Limb (tissue), 2 donors: Measurements from ENCODE around the gene CXCL17.
"Not testable (repeated sequence)": the region's sequence is repeated elsewhere in the genome, so short reads cannot be mapped to it uniquely, and the experiment has no call there.

Experiments used
- DNase-seq, 2 donors: peaks; one replicate each; pipeline ENCODE4 v3.0.0-alpha.2; 2016; ENCODE audit errors: extremely low spot score in 2 of 2

The CXCL17 gene

DNA sequence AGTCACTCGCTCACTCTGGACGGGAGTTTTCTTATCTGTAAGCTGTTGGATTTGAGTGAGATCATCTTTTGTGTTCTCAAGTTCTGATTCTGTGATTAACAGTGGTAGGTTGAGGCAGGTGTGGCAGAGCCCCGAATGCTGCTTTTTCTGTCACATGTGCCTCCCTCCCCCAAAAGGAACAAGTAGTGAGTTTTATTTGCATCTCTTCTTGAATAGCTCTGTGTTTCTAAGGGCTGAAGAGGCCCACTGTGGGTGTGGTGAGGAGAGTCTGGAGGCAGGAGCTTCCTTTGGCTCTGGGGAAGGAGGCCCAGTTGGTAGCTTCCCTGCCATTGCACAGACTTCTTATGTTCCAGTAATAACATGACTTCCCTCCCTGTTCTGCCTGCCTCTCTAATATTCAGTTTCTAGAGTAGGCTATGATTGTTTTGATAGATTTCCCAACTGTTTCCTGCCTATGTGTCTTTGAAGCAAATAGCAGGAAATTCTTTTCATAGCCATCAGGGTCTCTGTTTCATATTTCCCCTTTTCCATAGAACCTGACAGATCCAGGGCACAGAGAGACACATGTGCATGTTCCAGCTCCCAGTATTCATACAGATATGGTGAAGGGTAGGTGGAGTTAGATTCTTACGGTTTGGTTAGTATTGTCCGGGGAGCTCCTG lies 23.9 kb upstream of the CXCL17 start:
- peak in 1 of 2 donors; percentile 23 for DNase-seq

DNA sequence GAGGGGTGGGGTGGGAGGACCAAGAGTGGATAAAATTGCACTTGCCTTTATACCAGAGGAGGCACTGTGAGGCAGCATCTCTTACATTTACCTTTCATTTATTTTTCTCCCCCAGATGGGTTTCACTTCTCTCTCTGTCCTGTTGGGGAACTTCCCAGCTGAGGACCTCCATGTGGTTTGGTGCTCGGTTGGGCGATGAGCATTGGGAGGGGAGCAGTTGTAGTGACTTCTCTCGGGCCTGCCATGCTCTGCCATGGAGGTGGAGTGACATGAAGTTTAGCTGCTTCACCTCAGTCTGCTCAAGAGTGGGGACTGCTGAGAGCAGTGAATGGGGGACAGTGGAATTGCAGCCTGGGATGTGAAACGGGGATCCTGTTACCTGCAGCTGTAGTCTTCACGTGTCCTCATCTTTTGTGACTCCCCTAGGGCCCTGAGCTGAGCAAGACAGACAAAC lies 23.1 kb upstream of the CXCL17 start:
- DNase-seq, result no peak

DNA sequence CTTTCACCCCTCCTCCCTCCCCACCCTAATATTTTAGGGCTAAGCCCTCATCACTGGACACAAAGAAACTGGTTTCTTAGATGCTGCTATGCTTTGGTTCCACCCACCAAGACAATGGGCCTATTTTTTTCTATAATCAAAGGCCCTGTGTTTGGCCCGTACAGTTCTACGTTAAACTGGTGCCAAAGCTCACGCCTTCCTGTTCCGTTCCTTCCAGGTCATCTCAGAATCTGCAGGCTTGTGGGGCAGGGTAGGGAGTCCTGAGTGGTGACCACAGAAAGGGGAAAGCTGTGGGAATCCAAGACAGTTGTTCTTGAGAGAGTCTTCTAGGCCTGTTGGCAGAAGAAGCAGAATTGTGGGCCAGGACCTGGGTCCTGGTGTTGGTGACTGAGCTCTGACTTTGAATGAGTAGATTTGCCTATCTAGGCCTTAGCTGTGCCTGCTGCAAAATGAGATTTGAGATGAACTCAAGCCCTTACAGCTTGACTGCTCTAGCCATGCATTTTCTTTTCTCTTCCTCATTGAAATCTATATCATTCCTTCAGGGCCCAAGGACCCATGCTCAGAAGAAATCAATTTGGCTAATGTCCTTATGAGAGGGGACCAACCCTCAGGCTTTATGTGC lies 19.1 kb upstream of the CXCL17 start:
- DNase-seq, result no peak

DNA sequence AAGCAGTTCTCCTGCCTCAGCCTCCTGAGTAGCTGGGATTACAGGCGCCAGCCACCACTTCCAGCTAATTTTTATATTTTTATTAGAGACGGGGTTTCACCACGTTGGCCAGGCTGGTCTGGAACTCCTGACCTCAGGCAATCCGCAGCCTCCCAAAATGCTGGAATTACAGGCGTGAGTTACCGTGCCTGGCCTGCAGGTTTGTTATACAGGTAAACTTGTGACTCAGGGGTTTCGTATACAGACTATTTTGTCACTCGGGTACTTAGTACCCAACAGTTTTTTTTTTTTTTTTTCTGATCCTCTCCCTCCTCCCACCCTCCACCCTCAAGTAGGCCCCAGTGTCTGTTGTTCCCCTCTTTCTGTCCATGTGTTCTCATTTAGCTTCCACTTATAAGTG lies 18.5 kb upstream of the CXCL17 start:
- not testable (repeated sequence) for DNase-seq

DNA sequence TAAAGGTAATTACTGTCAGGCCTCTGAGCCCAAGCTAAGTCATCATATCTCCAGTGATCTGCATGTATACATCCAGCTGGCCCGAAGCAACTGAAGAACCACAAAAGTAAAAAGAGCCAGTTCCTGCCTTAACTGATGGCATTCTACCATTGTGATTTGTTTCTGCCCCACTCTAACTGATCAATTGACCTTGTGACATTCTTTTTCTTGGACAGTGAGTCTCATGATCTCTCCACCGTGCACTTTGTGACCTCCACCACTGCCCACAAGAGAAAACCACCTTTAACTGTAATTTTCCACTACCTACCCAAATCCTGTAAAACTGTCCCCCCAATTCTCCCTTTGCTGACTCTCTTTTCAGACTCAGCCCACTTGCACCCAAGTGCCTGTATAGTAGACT lies 17.2 kb upstream of the CXCL17 start:
- no peak for DNase-seq

DNA sequence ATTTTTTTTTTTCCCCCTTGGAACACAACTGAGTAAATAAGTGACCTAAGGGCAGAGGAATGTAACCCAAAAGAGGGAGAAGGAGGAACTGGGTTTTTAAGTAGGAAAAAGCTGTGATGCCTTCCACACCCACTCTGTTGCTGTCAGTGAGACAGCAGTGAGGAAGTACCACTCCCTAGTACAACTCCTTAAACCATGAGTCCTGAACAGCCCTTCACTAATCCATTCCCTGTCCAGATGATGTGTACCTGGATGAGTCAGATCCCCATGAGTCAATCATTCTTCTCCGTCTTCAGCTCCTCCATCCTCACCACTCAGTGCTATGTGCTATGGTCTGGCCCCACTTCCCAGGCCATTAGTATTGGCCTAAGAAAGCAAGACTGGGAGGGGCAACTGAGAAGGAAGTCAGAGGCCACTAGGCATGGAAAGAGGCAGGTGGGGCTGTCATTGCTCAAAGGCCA lies 12.9 kb upstream of the CXCL17 start:
- DNase-seq, result no peak

DNA sequence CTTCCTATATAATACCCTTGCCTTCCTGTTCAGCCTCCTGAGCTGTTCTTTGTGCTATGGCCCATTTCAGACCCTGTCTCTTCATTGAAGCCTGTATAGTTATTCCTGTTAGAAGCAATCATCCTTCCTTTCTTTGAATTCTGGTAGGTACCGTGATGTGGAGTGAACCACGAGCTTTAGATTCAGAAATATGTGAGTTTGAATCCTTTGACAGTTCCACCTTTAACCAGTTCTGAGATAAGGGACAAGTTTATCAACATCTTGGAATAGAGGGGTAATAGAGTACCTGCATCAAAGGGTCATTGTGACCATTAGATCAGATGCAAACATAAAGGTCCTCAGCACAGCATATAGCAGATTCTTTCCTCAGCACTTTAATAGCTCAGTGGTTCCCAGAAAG lies 12.3 kb upstream of the CXCL17 start:
- no peak for DNase-seq

DNA sequence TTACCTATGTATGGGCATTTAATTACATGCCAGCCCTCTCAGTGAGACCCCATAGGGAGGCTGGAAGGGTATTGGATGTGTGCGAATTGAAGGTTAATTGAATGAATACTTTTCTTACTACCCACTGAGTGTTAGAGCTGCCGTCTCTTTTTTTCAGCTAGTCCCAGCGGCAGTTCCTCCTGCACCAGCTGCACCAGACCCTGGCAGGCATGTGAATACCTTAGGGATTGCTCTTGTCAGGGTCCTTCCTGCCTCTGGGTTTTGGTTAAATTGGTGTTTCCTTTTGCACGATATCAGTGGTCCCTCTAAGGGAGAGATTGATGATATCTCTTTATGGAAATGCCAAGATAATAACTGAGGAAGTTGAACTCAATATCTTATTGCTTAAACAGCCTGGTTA lies 9.8 kb upstream of the CXCL17 start:
- no peak for DNase-seq

DNA sequence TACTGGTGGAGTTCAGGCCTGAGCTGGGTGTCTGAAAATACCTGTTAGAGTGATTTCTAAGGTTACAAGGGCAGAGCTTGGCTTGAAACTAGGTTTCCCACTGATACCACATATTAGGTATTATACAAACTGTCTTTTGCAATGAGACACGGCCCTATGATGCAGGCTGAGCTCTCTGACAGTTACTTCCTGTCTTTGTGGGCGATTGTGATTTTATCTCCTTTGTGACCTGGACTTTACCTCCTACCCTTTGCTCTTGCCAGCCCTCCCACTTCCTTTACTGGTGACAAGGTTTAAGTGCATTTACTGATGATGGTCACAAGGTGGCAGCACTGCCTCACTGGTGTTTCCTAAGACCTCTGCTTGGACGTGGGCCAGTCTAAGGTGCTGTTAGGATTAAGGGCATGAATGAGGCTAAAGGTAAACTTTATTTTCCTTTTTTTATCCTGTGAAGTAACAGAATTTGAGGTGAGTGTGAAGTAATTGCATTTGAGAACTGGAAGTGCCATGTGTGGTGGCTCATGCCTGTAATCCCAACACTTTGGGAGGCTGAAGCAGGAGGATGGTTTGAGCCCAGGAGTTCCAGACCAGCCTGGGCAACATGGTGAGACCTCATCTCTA lies 7.7 kb upstream of the CXCL17 start:
- peak; percentile 71 to 73 for DNase-seq

DNA sequence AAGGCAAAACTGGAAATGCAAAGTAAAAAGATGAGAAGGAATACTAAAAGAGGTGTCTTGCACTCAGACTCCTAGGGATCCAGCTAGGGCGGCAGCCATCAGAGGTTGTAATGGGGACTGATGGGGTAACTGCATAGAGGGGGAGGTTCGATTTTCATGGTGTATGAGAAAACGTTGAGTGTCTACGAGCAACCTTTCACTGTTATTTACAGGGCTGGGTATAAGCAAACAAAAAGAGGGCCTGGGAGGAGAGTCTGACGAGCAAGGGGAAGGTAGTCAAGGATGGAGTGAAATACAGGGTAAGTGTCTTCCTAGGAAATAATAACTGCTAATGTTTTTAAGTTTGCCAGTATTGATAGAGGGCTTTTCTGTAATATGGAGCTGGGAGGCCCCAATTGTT lies 5.6 kb upstream of the CXCL17 start:
- DNase-seq, result not testable (repeated sequence)

DNA sequence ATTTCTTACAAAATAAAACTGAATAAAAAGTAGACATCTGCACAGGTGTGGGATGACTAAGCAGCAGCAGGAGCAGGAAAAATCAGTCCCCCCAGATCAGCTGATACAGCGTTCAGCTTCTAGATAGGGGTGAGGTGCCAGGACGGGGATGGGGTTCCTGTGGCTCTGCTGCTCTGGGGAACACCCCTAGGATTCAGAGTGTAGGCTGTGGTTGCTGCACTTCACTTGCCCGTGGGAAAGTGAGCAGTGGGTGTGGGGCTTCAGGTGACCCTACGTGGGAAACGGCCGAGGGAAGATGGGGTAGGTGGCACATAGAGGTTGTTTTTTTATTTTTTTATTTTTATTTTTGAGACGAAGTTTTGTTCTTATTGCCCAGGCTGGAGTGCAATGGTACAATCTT lies 3.2 kb upstream of the CXCL17 start:
- DNase-seq, result no peak

DNA sequence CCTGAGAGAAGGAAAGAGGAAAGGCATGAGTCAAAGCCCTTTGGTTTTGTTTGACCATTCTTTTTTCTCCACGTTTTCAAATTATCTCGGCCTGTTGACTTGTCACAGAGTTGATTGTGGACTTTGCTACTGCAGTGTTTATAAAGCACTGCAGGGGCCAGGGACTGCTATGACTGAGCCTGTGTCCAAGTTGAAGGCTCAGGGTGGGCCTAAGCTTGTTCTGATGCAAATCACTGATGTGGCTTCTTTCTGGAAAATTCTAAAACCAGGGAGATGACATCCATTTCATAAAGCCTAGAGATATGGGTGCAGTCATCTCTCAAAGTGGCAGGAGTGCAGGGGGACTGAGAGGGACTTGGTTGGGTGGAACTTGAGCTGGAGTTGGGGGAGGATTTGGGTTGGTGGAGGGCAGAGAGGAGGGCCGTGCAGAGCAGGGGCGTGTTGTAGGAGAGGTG lies 1.2 kb upstream of the CXCL17 start:
- no peak for DNase-seq

DNA sequence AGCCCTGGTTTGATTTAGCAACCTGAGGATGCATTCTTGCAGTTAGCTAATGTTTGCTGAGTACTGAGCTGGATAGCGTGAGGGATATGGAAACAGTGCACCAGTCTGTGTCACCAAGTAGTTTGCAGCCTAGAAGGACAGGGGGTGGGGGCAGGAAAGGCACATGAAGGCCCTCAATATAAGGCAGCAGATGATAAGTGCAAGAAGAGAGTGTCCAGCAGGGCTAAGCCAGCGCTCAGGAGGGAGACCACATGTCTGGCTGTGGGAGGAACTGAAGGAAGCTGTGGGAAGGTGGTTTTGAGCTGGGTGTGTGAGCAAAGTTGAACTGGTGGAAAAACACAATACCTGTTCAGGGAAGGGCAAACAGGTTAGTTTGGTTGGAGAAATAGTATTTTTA lies 1.7 kb downstream of the CXCL17 start:
- DNase-seq, result no peak

DNA sequence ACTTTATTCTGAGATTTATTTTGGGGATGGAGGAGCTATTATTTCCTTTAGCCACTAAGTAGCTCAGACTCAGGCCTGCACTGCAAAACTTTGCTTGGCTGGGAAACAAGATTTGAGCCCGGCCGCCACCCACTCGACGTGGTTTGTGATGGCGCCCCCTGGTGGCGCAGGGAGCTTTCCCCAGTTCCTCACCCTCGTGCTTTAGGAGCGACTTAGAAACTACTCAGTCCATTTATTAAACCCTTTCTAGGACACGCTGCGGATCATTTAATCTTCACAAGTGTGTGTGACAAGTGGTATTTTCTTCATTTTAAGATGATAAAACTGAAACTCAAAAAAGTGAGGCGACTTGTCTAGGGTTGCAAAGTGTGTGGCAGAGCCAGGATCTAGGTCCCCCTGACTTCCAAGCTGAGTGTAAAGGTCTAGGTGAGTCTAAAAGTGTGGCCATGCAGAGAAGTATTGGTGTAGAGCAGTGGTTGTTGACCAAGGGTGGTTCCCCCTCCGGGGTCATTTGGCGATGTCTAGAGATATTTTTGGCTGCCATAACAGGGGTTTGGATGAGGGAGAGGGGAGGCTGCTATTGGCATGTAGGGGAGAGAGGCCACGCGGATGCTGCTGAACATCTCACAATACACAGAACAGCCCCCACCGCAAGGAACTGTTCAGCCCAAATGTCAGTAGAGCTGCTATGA lies 2.2 kb downstream of the CXCL17 start:
- DNase-seq, result peak in 1 of 2 donors; percentile 70

DNA sequence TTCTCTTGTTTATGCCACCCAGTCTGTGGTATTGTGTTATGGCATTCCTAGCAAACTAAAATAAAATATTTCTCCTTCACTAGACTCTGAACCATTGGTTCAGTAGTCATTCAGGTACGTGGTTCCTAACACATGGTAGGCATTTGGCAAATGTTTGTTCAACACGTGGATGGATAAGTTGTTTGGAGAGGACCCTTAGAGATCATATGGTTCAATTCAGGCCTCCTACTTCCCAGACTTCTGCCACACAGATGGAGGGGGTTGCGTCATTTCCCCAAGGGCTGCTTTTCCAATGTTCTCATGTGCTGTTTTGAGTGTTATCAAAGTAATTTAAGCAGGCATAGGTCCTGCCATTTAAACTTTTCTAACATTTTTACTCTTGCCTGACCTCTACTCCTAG lies 6.7 kb downstream of the CXCL17 start:
- DNase-seq, result no peak

DNA sequence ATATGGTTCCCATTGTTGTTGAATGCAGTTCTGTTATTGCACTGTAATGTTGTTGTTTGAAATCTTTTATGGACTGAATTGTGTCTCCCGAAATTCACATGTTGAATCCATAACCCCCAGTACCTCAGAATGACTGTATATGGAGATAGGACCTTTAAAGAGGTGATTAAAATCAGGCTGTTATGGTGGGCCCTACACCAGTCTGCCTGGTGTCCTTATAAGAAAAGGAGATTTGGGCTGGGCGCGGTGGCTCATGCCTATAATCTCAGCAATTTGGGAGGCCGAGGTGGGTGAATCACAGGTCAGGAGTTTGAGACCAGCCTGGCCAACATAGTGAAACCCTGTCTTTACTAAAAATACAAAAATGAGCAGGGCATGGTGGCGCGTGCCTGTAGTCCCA lies 7.4 kb downstream of the CXCL17 start:
- no peak for DNase-seq

DNA sequence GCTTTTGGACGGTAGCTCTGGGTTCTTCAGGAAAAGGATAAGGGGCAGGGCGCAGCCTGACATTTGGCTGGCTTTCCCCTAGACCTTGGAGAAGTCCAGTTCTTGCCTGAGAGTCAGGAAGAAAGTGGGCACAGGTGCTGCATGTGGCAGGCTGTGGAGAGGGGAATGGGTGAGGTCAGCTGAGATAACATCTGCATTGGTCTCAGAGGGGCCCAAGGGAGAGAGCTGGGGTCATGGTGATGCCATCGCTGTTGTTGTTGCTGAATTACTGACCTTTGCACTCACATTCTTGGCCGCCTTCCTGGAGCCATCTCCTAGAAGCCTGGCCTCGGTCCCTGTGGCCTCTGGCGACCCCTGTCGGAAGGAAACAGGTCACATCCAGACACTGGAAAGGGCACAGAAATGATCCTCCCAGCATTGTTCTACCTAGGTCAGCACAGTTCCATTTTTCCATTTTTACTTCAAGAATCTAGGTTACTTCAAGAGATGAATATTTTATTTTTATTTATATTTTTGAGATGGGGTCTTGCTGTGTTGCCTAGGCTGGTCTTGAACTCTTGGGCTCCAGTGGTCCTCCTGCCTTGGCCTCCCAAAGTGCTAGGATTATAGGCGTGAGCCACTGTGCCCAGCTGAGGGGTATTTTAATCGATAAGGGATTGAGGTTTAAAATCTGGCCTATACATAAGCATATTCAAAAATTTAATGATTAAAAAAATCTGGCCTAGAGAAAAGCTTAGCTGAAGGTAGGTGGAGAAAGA lies 9.1 kb downstream of the CXCL17 start:
- DNase-seq, result peak; percentile 24 to 60

DNA sequence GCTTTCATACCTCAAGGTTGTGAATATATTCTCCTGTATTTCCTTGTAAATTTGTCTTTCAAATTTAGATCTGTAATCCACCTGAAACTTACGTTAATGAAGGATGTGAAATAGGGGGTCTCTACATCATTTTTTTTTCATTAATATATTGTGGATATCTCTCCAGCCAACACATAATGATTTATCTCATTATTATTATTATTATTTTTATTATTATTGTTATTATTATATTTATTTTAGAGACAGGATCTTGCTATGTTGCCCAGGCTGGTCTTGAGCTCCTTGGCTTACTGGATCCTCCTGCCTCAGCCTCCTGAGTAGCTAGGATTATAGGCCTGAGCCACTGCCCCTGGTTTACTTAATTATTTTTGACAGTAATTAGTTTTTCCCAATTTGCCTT lies 11.3 kb downstream of the CXCL17 start:
- DNase-seq, result no peak

DNA sequence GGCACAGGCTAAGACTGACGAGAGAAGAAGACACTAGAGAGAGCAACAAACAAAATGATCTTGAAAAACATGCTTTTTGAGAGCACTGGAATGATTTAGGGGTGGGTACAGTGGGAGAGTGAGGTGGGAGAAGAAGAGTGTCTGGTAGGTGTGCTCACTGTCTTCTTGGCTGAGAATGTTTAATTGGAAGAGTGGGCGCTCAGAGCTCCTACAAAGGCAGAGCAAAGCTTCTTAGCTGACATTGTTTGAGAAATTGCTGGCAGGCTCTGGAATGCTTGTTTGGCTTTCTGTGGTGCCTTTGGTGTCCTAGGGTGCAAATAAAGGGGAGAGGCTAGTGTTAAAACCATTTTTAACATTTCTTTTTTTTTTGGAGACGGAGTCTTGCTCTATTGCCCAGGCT lies 14.1 kb downstream of the CXCL17 start:
- no peak for DNase-seq

DNA sequence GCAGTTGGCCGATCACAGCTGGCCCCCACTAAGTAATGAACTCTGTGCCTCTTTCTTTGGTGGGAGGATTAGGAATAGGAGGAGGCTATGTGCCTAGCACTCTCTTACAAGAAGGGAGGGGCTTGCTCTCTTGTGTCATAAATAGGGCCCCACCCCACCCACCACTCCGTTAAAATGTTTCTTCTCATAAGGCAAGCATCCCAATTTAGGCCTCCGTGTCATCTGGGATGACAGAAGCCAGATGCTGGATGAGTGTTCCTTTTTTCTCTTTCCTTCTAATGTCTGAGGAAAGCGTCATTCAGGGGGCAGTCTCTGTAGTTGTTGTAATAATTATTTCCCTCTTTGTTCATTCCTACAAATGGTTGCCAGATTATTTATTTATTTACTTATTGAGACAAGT lies 15.4 kb downstream of the CXCL17 start, which contains the start of gene LIPE:
Gene LIPE (minus strand): TSS at position 76 of the 400 bp plus-strand sequence. CDS start 239 bp downstream, outside the sequence.
- peak in 1 of 2 donors; percentile 15 for DNase-seq

DNA sequence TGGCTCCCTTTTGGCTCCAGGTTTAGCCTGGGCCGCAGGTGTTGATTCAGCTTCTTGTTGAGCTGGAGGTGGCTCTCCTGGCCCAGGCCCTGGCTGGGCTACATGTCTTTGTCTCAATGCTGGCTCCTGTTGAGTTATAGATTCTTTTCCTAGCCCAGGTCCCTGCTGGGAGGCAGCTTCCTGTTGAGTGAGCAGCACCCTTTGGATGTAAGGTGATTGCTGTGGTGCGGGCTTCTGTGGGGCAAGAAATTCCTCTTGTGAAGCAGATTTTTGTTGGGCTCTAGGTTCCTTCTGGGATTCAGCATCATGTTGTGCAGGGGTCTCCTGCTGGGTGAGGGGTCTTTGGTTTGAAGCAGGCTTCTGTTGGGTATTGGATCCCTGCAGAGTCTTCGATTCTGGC lies 16.1 kb downstream of the CXCL17 start:
- no peak for DNase-seq
